Transverse colon (tissue), 4 donors: Measurements from ENCODE around the gene ZNF780A. TPM values are rescaled to one million over a fixed set of nuclear protein-coding genes. Genes with fewer than 3 reads are reported as not detected.
"Not testable (repeated sequence)": the region's sequence is repeated elsewhere in the genome, so short reads cannot be mapped to it uniquely, and the experiment has no call there.

Source experiments
- DNase-seq: peaks from one replicate; pipeline ENCODE4 v3.0.0-alpha.2; 2019
- H3K27ac ChIP-seq, 4 donors: fragments of 200-600 bp; sonication (generic); 2 replicates each; pipeline ENCODE4 v1.5.1; 2016 to 2018; ENCODE audit warnings: inconsistent platforms in 4 of 4
- H3K27me3 ChIP-seq: fragments of 200-600 bp; sonication (generic); 2 replicates; pipeline ENCODE4 v1.5.1; 2017; ENCODE audit warnings: inconsistent platforms
- H3K36me3 ChIP-seq, 4 donors: fragments of 200-600 bp; sonication (generic); 2 replicates each; pipeline ENCODE4 v1.5.1; 2017 to 2019; ENCODE audit warnings: inconsistent platforms in 4 of 4
- H3K4me1 ChIP-seq, 4 donors: fragments of 200-600 bp; sonication (generic); 2 replicates each; pipeline ENCODE4 v1.5.1; 2017 to 2020; ENCODE audit warnings: inconsistent platforms in 4 of 4
- H3K4me3 ChIP-seq, 4 donors: fragments of 200-600 bp; sonication (generic); 1 replicate in 1 of 4; 2 replicates in 3 of 4; pipeline versions ENCODE4 v1.5.1 to v1.6.1; 2017 to 2019; ENCODE audit warnings: inconsistent platforms in 4 of 4
- H3K9me3 ChIP-seq, 2 donors: fragments of 200-600 bp; sonication (generic); 2 replicates each; pipeline ENCODE4 v1.5.1; 2017 to 2019; ENCODE audit warnings: inconsistent platforms in 2 of 2
- CTCF ChIP-seq, 5 experiments: fragments of 200-600 bp in 3 of 5; fragments of 450-650 bp in 2 of 5; sonication (generic) in 3 of 5; IDR thresholded peaks; 1 replicate in 2 of 5; 2 replicates in 3 of 5; pipeline ENCODE4 v1.5.1; 2016 to 2017; ENCODE audit warnings: antibody characterized with exemption in 5 of 5, inconsistent platforms in 3 of 5, mild to moderate bottlenecking in 2 of 5, moderate library complexity in 1 of 5
- EP300 ChIP-seq: sonication (generic); formaldehyde crosslinking; IDR thresholded peaks from one replicate; pipeline ENCODE4 v1.6.1; 2017; ENCODE audit warnings: antibody characterized with exemption, low read depth
- POLR2A ChIP-seq: fragments of 450-650 bp; IDR thresholded peaks from one replicate; pipeline ENCODE4 v1.6.1; 2016; ENCODE audit warnings: antibody characterized with exemption, mild to moderate bottlenecking, moderate library complexity
- POLR2AphosphoS5 ChIP-seq, 3 donors: sonication (generic); formaldehyde crosslinking; IDR thresholded peaks; one replicate each; pipeline ENCODE4 v1.6.1; 2016; ENCODE audit warnings: antibody characterized with exemption in 3 of 3
- WGBS, 2 donors: methylation state at CpG; one replicate each; pipeline ENCODE4 v1.1.5; 2018; ENCODE audit warnings: low coverage in 1 of 2; 5-methylcytosine and 5-hydroxymethylcytosine counted together
- in situ Hi-C, 4 donors: fragments of 200-750 bp; cut with MboI; loops; one replicate each; pipeline versions ENCODE4 v1.15.0 to v1.15.1; 2017; ENCODE audit warnings: low sequenced_read_pairs in 3 of 4, low pct_ligation_motif_present in 1 of 4, low pct_unique_long_range_greater_than_20kb in 1 of 4
- intact Hi-C: fragments of 100-400 bp; cut with DNase I; formaldehyde crosslinking; loops from one replicate; pipeline ENCODE4 v1.15.1; 2023; ENCODE audit warnings: low total_unique reads
- total RNA-seq, 4 donors: library from RNA; depleted of rRNA; stranded (reverse); fragments of >200 nt; gene quantifications; one replicate each; pipeline ENCODE4 v1.1.0, GENCODE V29; 2016

Gene ZNF780A
- total RNA-seq, 4 donors from 2014 or later = 3.0 to 19.7 (median 7.2) TPM

GRCh38 chr19:40054632-40055031 lies 36.1 kb downstream of the ZNF780A start:
- Histone ChIP-seq H3K27me3 (peaks cover 5% of the 10 kb centered on the region), H3K36me3 (peaks cover 0 to 9% (median 0%) of the 10 kb centered on the region in 4 donors), H3K27ac (no peak overlapping the region), H3K4me3 (peak overlapping the region in 1 of 4 donors; percentile 79), H3K4me1 (peaks cover 0 to 17% (median 10%) of the 10 kb centered on the region in 4 donors), H3K9me3 (peaks cover 7 to 11% of the 10 kb centered on the region in 2 donors)
- in situ Hi-C loops (no loop called here), intact Hi-C loops (no loop called here)
- no peak for TF ChIP-seq CTCF (IDR thresholded peaks at IDR 0.05)
- no peak for TF ChIP-seq POLR2A
- no peak for TF ChIP-seq POLR2AphosphoS5 (IDR thresholded peaks at IDR 0.05)
- no peak for TF ChIP-seq EP300
- WGBS, 2 donors = 93 to 94% methylated on average over 5 to 9 of the region's 9 CpGs
- no peak for DNase-seq

GRCh38 chr19:40053491-40053890 lies 37.3 kb downstream of the ZNF780A start:
- intact Hi-C loops (no loop called here), in situ Hi-C loops (no loop called here)
- H3K9me3 ChIP-seq = peaks cover 0 to 1% of the 10 kb centered on the region in 2 donors
- no peaks in the 10 kb centered on the region for H3K27me3 ChIP-seq
- TF ChIP-seq CTCF (IDR thresholded peaks at IDR 0.05) (no peak), EP300 (no peak)
- DNase-seq = no peak
- 93 to 96% methylated on average over 2 of the region's 2 CpGs for WGBS, 2 donors
- H3K36me3 ChIP-seq = peaks cover 0 to 18% (median 0%) of the 10 kb centered on the region in 4 donors
- no peak overlapping the region for H3K27ac ChIP-seq
- peaks cover 0 to 17% (median 10%) of the 10 kb centered on the region in 4 donors for H3K4me1 ChIP-seq
- H3K4me3 ChIP-seq = no peak overlapping the region

- H3K27me3 ChIP-seq, in situ Hi-C loops, H3K4me1 ChIP-seq, intact Hi-C loops, H3K27ac ChIP-seq, H3K4me3 ChIP-seq, DNase-seq: not testable (repeated sequence)
- Histone ChIP-seq H3K9me3 (peaks cover 39 to 42% of the 10 kb centered on the region in 2 donors), H3K36me3 (peaks cover 0 to 46% (median 21%) of the 10 kb centered on the region in 4 donors)
- WGBS, 2 donors = 100% methylated on average over 1 of the region's 1 CpG
Observed at GRCh38 chr19:40041718-40042117, 49.0 kb downstream of the ZNF780A start.

- H3K27me3 ChIP-seq, DNase-seq, H3K27ac ChIP-seq, intact Hi-C loops, in situ Hi-C loops, H3K4me1 ChIP-seq, H3K4me3 ChIP-seq: not testable (repeated sequence)
- Histone ChIP-seq H3K9me3 (peaks cover 50 to 51% of the 10 kb centered on the region in 2 donors), H3K36me3 (peaks cover 0 to 30% (median under 1%) of the 10 kb centered on the region in 4 donors)
- WGBS, 2 donors = 89% methylated on average over 3 of the region's 3 CpGs; no CpG with 5 or more reads in 1 of the 2 donors
Observed at GRCh38 chr19:40038047-40038446, 52.7 kb downstream of the ZNF780A start.

- DNase-seq = no peak
- peaks cover 0 to 29% (median 1%) of the 10 kb centered on the region in 4 donors for H3K36me3 ChIP-seq
- no peaks in the 10 kb centered on the region for H3K27me3 ChIP-seq
- intact Hi-C loops (no loop called here), in situ Hi-C loops (no loop called here)
- WGBS, 2 donors = 93 to 97% methylated on average over 3 to 4 of the region's 4 CpGs
- H3K27ac ChIP-seq = no peak overlapping the region
- H3K4me1 ChIP-seq = no peaks in the 10 kb centered on the region
- TF ChIP-seq EP300 = no peak
- TF ChIP-seq CTCF (IDR thresholded peaks at IDR 0.05) = no peak
- no peak for TF ChIP-seq POLR2AphosphoS5 (IDR thresholded peaks at IDR 0.05)
- H3K9me3 ChIP-seq = peaks cover 67% of the 10 kb centered on the region in 2 donors
- H3K4me3 ChIP-seq = no peak overlapping the region
Observed at GRCh38 chr19:40035996-40036395, 54.7 kb downstream of the ZNF780A start.
